HepG2 (cell line): ENCODE data around the gene OTC.

Source experiments
- SOX6 ChIP-seq, 2 experiments: fragments of 450-650 bp in 1 of 2; sonication (generic) in 1 of 2; formaldehyde crosslinking in 1 of 2; IDR thresholded peaks; 2 replicates each; pipeline versions ENCODE4 v1.4.0 to v1.6.1; 2017 to 2020; ENCODE audit warnings: antibody characterized with exemption in 1 of 2, mild to moderate bottlenecking in 1 of 2, missing genetic modification reagents in 1 of 2
- TCF7L2 ChIP-seq: IDR thresholded peaks from 2 replicates; pipeline ENCODE4 v1.6.1; 2011; ENCODE audit warnings: mild to moderate bottlenecking, low read depth, low read length, moderate library complexity
- TF ChIP-seq, protein P1 (sequence below): sonication (generic); formaldehyde crosslinking; IDR thresholded peaks from 2 replicates; pipeline ENCODE4 v1.5.0; 2020; ENCODE audit warnings: mild to moderate bottlenecking, missing genetic modification reagents, moderate library complexity
- TF ChIP-seq, protein P2 (sequence below): sonication (generic); formaldehyde crosslinking; IDR thresholded peaks from 2 replicates; pipeline ENCODE4 v1.4.0; 2020; ENCODE audit warnings: missing genetic modification reagents, borderline replicate concordance
- TF ChIP-seq, protein P3 (sequence below): IDR thresholded peaks from 2 replicates; pipeline ENCODE4 v1.6.1; 2012; ENCODE audit warnings: inconsistent platforms

DNA sequence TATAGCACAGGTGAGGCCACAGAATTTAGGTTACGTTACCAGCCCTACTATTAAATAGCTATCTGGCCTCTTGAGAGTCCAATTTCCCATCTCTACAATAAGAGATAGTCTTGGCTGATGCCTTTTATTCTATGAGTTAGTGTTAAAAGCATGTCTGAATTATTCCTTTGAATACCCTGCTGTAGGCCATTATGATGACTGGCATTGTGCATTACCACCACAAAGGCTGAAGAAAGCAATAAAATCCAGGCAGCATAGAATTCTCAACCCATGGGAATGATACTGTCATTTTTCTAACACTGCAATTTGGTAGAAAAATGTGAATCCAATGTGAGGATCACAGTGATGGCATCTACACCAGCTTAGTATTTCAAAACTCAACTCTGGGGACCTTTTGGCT, 51.4 kb downstream of the OTC start:
- TF ChIP-seq TCF7L2 = no peak
- TF ChIP-seq, protein P1, sequence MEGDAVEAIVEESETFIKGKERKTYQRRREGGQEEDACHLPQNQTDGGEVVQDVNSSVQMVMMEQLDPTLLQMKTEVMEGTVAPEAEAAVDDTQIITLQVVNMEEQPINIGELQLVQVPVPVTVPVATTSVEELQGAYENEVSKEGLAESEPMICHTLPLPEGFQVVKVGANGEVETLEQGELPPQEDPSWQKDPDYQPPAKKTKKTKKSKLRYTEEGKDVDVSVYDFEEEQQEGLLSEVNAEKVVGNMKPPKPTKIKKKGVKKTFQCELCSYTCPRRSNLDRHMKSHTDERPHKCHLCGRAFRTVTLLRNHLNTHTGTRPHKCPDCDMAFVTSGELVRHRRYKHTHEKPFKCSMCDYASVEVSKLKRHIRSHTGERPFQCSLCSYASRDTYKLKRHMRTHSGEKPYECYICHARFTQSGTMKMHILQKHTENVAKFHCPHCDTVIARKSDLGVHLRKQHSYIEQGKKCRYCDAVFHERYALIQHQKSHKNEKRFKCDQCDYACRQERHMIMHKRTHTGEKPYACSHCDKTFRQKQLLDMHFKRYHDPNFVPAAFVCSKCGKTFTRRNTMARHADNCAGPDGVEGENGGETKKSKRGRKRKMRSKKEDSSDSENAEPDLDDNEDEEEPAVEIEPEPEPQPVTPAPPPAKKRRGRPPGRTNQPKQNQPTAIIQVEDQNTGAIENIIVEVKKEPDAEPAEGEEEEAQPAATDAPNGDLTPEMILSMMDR (CRISPR knock-in tag) = no peak
- TF ChIP-seq, protein P2, sequence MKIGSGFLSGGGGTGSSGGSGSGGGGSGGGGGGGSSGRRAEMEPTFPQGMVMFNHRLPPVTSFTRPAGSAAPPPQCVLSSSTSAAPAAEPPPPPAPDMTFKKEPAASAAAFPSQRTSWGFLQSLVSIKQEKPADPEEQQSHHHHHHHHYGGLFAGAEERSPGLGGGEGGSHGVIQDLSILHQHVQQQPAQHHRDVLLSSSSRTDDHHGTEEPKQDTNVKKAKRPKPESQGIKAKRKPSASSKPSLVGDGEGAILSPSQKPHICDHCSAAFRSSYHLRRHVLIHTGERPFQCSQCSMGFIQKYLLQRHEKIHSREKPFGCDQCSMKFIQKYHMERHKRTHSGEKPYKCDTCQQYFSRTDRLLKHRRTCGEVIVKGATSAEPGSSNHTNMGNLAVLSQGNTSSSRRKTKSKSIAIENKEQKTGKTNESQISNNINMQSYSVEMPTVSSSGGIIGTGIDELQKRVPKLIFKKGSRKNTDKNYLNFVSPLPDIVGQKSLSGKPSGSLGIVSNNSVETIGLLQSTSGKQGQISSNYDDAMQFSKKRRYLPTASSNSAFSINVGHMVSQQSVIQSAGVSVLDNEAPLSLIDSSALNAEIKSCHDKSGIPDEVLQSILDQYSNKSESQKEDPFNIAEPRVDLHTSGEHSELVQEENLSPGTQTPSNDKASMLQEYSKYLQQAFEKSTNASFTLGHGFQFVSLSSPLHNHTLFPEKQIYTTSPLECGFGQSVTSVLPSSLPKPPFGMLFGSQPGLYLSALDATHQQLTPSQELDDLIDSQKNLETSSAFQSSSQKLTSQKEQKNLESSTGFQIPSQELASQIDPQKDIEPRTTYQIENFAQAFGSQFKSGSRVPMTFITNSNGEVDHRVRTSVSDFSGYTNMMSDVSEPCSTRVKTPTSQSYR (CRISPR knock-in tag) = no peak
- TF ChIP-seq SOX6 (IDR thresholded peaks at IDR 0.05) = no peak
- TF ChIP-seq SOX6 (CRISPR knock-in tag; IDR thresholded peaks at IDR 0.05) = no peak
- TF ChIP-seq, protein P3, sequence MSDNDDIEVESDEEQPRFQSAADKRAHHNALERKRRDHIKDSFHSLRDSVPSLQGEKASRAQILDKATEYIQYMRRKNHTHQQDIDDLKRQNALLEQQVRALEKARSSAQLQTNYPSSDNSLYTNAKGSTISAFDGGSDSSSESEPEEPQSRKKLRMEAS = no peak
